ENCODE data around the gene CLEC4F. TPM values are rescaled to one million over a fixed set of nuclear protein-coding genes. Genes with fewer than 3 reads are reported as not detected.

CLEC4F gene
- polyA plus RNA-seq, 1 donor (not counting 4 experiments of a cell fraction or from before 2014, with no cell fraction given) = not detected

DNA sequence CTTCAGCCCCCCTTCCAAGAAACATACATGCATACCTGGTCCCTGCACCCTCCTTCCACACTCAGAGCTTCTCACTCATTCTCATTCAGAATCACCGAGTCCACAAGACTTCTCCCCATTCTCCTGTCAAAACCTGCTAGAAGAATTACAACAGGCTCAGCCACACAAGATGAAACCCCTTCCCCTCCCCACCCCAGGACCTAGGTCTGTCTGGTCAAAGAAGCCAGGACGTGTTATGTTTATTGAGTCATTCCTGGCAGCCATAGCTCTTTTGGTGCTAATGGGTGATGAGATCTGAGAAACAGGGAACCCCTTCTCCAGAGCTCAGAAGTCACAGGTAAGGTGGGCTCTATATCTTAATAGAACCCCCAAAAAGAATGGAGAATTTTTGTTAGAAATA, 50.9 kb downstream of the CLEC4F start:
- Histone ChIP-seq H3K27ac (ENCODE audit: control insufficient read depth, insufficient read depth, low read length) (no peak overlapping the region), H3K9ac (ENCODE audit: control insufficient read depth, extremely low read depth, insufficient read depth, low read length) (no peak overlapping the region), H3K9me1 (ENCODE audit: control insufficient read depth, extremely low read depth, insufficient read depth, low read length) (no peaks in the 10 kb centered on the region), H3K36me3 (ENCODE audit: control insufficient read depth in 2 of 2, extremely low read depth in 1 of 2, insufficient read depth in 2 of 2, low read length in 2 of 2) (no peaks in the 10 kb centered on the region), H3K9me3 (ENCODE audit: control insufficient read depth, low read depth, low read length) (no peaks in the 10 kb centered on the region), H3K4me3 (ENCODE audit: control insufficient read depth in 2 of 3, extremely low read depth in 1 of 3, insufficient read depth in 2 of 3, low read depth in 1 of 3, low read length in 3 of 3) (no peak overlapping the region), H2AFZ (ENCODE audit: control insufficient read depth, low read length) (no peak overlapping the region), H4K20me1 (ENCODE audit: control insufficient read depth, extremely low read depth, insufficient read depth, low read length) (peaks cover 2% of the 10 kb centered on the region), H3K4me2 (ENCODE audit: control insufficient read depth, extremely low read depth, insufficient read depth, low read depth, low read length) (no peak overlapping the region), H3K4me1 (ENCODE audit: control insufficient read depth, extremely low read depth, insufficient read depth, low read length) (peaks cover 9% of the 10 kb centered on the region), H3K79me2 (ENCODE audit: control insufficient read depth, insufficient read depth, low read length) (no peaks in the 10 kb centered on the region), H3K27me3 (ENCODE audit: control insufficient read depth, extremely low read depth, insufficient read depth, low read length) (peaks cover 42% of the 10 kb centered on the region)
- dilution Hi-C loops (cut with MboI; ENCODE audit: extremely low pct_ligation_motif_present, low sequenced_read_pairs) = no loop called here
- TF ChIP-seq EZH2 (IDR thresholded peaks at IDR 0.05; ENCODE audit: low read length) (no peak), CTCF (optimal IDR thresholded peaks at IDR 0.05 in 1 of 3, IDR thresholded peaks at IDR 0.05 in 1 of 3, conservative IDR thresholded peaks at IDR 0.05 in 1 of 3; ENCODE audit: extremely low read depth in 1 of 3, insufficient read depth in 2 of 3, low read length in 3 of 3) (no peak)
- DNase-seq (ENCODE audit: low read depth, low spot score) (no peak), FAIRE-seq (peak; percentile 17)

GRCh38 chr2:70768590-70769085, 51.8 kb downstream of the CLEC4F start:
- FAIRE-seq (no peak), DNase-seq (ENCODE audit: low read depth, low spot score) (no peak)
- H3K79me2 ChIP-seq (ENCODE audit: control insufficient read depth, insufficient read depth, low read length) = no peaks in the 10 kb centered on the region
- peaks cover 42% of the 10 kb centered on the region for H3K27me3 ChIP-seq (ENCODE audit: control insufficient read depth, extremely low read depth, insufficient read depth, low read length)
- peaks cover 2% of the 10 kb centered on the region for H4K20me1 ChIP-seq (ENCODE audit: control insufficient read depth, extremely low read depth, insufficient read depth, low read length)
- H3K9ac ChIP-seq (ENCODE audit: control insufficient read depth, extremely low read depth, insufficient read depth, low read length) = no peak overlapping the region
- peaks cover 9% of the 10 kb centered on the region for H3K4me1 ChIP-seq (ENCODE audit: control insufficient read depth, extremely low read depth, insufficient read depth, low read length)
- no peaks in the 10 kb centered on the region for H3K9me3 ChIP-seq (ENCODE audit: control insufficient read depth, low read depth, low read length)
- TF ChIP-seq EZH2 (IDR thresholded peaks at IDR 0.05; ENCODE audit: low read length) (peak; percentile 49), CTCF (optimal IDR thresholded peaks at IDR 0.05 in 1 of 3, IDR thresholded peaks at IDR 0.05 in 1 of 3, conservative IDR thresholded peaks at IDR 0.05 in 1 of 3; ENCODE audit: extremely low read depth in 1 of 3, insufficient read depth in 2 of 3, low read length in 3 of 3) (no peak)
- no peak overlapping the region for H2AFZ ChIP-seq (ENCODE audit: control insufficient read depth, low read length)
- H3K4me3 ChIP-seq (ENCODE audit: control insufficient read depth in 2 of 3, extremely low read depth in 1 of 3, insufficient read depth in 2 of 3, low read depth in 1 of 3, low read length in 3 of 3) = no peak overlapping the region
- no peak overlapping the region for H3K27ac ChIP-seq (ENCODE audit: control insufficient read depth, insufficient read depth, low read length)
- H3K36me3 ChIP-seq (ENCODE audit: control insufficient read depth in 2 of 2, extremely low read depth in 1 of 2, insufficient read depth in 2 of 2, low read length in 2 of 2) = no peaks in the 10 kb centered on the region
- dilution Hi-C loops (cut with MboI; ENCODE audit: extremely low pct_ligation_motif_present, low sequenced_read_pairs) = no loop called here
- no peak overlapping the region for H3K4me2 ChIP-seq (ENCODE audit: control insufficient read depth, extremely low read depth, insufficient read depth, low read depth, low read length)
- no peaks in the 10 kb centered on the region for H3K9me1 ChIP-seq (ENCODE audit: control insufficient read depth, extremely low read depth, insufficient read depth, low read length)
